Ishikawa (cell line): ENCODE measurements around the gene ITCH.
A peak's percentile ranks its signal among the peaks of the same experiment; 100 is the strongest.

ENCODE experiments used
- CEBPB ChIP-seq: IDR thresholded peaks from 2 replicates; pipeline ENCODE4 v1.6.1; 2012
- CREB1 ChIP-seq: IDR thresholded peaks from 2 replicates; pipeline ENCODE4 v1.6.1; 2012; ENCODE audit warnings: low read depth
- EGR1 ChIP-seq: IDR thresholded peaks from 2 replicates; pipeline ENCODE4 v1.6.1; 2012
- EP300 ChIP-seq: IDR thresholded peaks from 2 replicates; pipeline ENCODE4 v1.6.1; 2012; ENCODE audit warnings: borderline replicate concordance
- FOXM1 ChIP-seq: IDR thresholded peaks from 2 replicates; pipeline ENCODE4 v1.6.1; 2012; ENCODE audit warnings: low read depth, borderline replicate concordance
- MAX ChIP-seq: IDR thresholded peaks from 2 replicates; pipeline ENCODE4 v1.6.1; 2012
- NFIC ChIP-seq: IDR thresholded peaks from 2 replicates; pipeline ENCODE4 v1.6.1; 2012
- RAD21 ChIP-seq: IDR thresholded peaks from 2 replicates; pipeline ENCODE4 v1.6.1; 2012; ENCODE audit warnings: low read depth
- REST ChIP-seq: IDR thresholded peaks from 2 replicates; pipeline ENCODE4 v1.6.1; 2012; ENCODE audit warnings: low read depth, mild to moderate bottlenecking
- TAF1 ChIP-seq: IDR thresholded peaks from 2 replicates; pipeline ENCODE4 v1.6.1; 2012; ENCODE audit warnings: low read depth, mild to moderate bottlenecking
- TCF12 ChIP-seq: IDR thresholded peaks from 2 replicates; pipeline ENCODE4 v1.6.1; 2012; ENCODE audit warnings: low read depth
- TEAD4 ChIP-seq: IDR thresholded peaks from 2 replicates; pipeline ENCODE4 v1.6.1; 2012
- USF1 ChIP-seq: IDR thresholded peaks from 2 replicates; pipeline ENCODE4 v1.6.1; 2012
- YY1 ChIP-seq: IDR thresholded peaks from 2 replicates; pipeline ENCODE4 v1.6.1; 2012; ENCODE audit warnings: low read depth
- ZBTB7A ChIP-seq: IDR thresholded peaks from 2 replicates; pipeline ENCODE4 v1.6.1; 2012; ENCODE audit warnings: low read depth

ITCH gene

GRCh38 chr20:34363062-34363464 lies at the start of gene ITCH:
TSS of gene ITCH (plus strand) at chr20:34363273. CDS start at chr20:34393812, 30,539 bp downstream.
- no peak for TF ChIP-seq NFIC
- TF ChIP-seq MAX: peak; percentile 29; the same call in 1 of the 2 replicates
- TF ChIP-seq TAF1: peak; percentile 92
- TF ChIP-seq RAD21: 0 out of 2 replicates have a peak, but pooled peaks have one; percentile 0
- TF ChIP-seq YY1: peak; percentile 91
- no peak for TF ChIP-seq EP300
- no peak for TF ChIP-seq CEBPB
- no peak for TF ChIP-seq FOXM1
- TF ChIP-seq TCF12: peak; percentile 67
- no peak for TF ChIP-seq EGR1
- no peak for TF ChIP-seq CREB1
- TF ChIP-seq REST: no peak
- no peak for TF ChIP-seq ZBTB7A

- TF ChIP-seq MAX (no peak), TCF12 (no peak), EGR1 (no peak), TEAD4 (no peak), TAF1 (no peak), FOXM1 (no peak), YY1 (no peak), RAD21 (no peak)
Observed at GRCh38 chr20:34315236-34315635, 47.8 kb upstream of the ITCH start.

GRCh38 chr20:34316196-34316814 lies 46.8 kb upstream of the ITCH start:
- TF ChIP-seq MAX: peak; percentile 74
- no peak for TF ChIP-seq REST

GRCh38 chr20:34318609-34319443 lies 44.2 kb upstream of the ITCH start:
- no peak for TF ChIP-seq EP300
- TF ChIP-seq RAD21: no peak
- no peak for TF ChIP-seq MAX
- no peak for TF ChIP-seq NFIC
- TF ChIP-seq FOXM1: no peak
- no peak for TF ChIP-seq TCF12
- TF ChIP-seq REST: no peak
- TF ChIP-seq TAF1: no peak
- no peak for TF ChIP-seq CREB1
- no peak for TF ChIP-seq EGR1

GRCh38 chr20:34320861-34321260 lies 42.2 kb upstream of the ITCH start:
- TF ChIP-seq CREB1: no peak
- TF ChIP-seq TCF12: no peak
- TF ChIP-seq TAF1: no peak
- no peak for TF ChIP-seq RAD21
- TF ChIP-seq TEAD4: no peak
- TF ChIP-seq FOXM1: no peak
- TF ChIP-seq CEBPB: no peak
- no peak for TF ChIP-seq REST
- no peak for TF ChIP-seq NFIC
- TF ChIP-seq EP300: no peak
- no peak for TF ChIP-seq MAX
- TF ChIP-seq USF1: no peak
- no peak for TF ChIP-seq YY1
- no peak for TF ChIP-seq EGR1
- TF ChIP-seq ZBTB7A: no peak
